K562 (cell line): ENCODE results near the gene STAMBPL1. TPM values are rescaled to one million over a fixed set of nuclear protein-coding genes. Genes with fewer than 3 reads are reported as not detected.

ENCODE experiments used
- BRCA1 ChIP-seq, 2 experiments: fragments of 450-650 bp in 1 of 2; sonication (generic) in 1 of 2; formaldehyde crosslinking in 1 of 2; IDR thresholded peaks; 2 replicates each; pipeline versions ENCODE4 v1.5.0 to v1.6.1; 2017 to 2020; ENCODE audit warnings: mild to moderate bottlenecking in 1 of 2, missing genetic modification reagents in 1 of 2
- CEBPZ ChIP-seq: fragments of 150-350 bp; IDR thresholded peaks from 2 replicates; pipeline ENCODE4 v1.6.1; 2014; ENCODE audit warnings: low read depth, mild to moderate bottlenecking, low read length, borderline replicate concordance
- FOXA3 ChIP-seq, 2 experiments: fragments of 450-650 bp in 1 of 2; sonication (generic) in 1 of 2; formaldehyde crosslinking; IDR thresholded peaks in 1 of 2; conservative IDR thresholded peaks in 1 of 2; 2 replicates each; pipeline versions ENCODE4 v1.4.0 to v1.8.0; 2020 to 2022; ENCODE audit warnings: mild to moderate bottlenecking in 2 of 2, missing genetic modification reagents in 1 of 2
- KLF1 ChIP-seq: fragments of 450-650 bp; IDR thresholded peaks from 2 replicates; pipeline ENCODE4 v1.6.1; 2016; ENCODE audit warnings: missing genetic modification characterization, missing compliant biosample characterization
- KLF10 ChIP-seq: fragments of 250-450 bp; sonication (Bioruptor Pico); IDR thresholded peaks from 2 replicates; pipeline ENCODE4 v1.6.1; 2021; ENCODE audit warnings: matching md5 sums
- MAX ChIP-seq: sonication (generic); formaldehyde crosslinking; IDR thresholded peaks from 2 replicates; pipeline ENCODE4 v1.9.0; 2022; ENCODE audit warnings: mild to moderate bottlenecking, missing genetic modification reagents
- ZFP30 ChIP-seq: fragments of 250-450 bp; sonication (Bioruptor Pico); IDR thresholded peaks from 2 replicates; pipeline ENCODE4 v1.8.0; 2022; ENCODE audit warnings: moderate library complexity, mild to moderate bottlenecking, inconsistent platforms, borderline replicate concordance
- polyA plus RNA-seq, 8 experiments: library from polyadenylated mRNA; depleted of rRNA in 4 of 8; stranded (reverse) in 5 of 8; unstranded in 3 of 8; fragments of >200 nt; fragmentation: Nextera tagmentation in 2 of 8; fragmentation: Illumina TruSeq in 1 of 8; extraction: Ambion mirVana in 2 of 8; extraction: Trizol in 1 of 8; gene quantifications; 2 replicates each; pipeline versions ENCODE4 v1.2.1 to v1.2.3, GENCODE V29; 2011 to 2014; ENCODE audit warnings: inconsistent platforms in 1 of 8, missing spikeins in 1 of 8
- total RNA-seq, 7 experiments: library from RNA; depleted of rRNA in 6 of 7; stranded (reverse); fragments of >200 nt in 6 of 7; fragmentation: Illumina TruSeq in 2 of 7; extraction: Trizol in 2 of 7; gene quantifications; 2 replicates each; pipeline versions ENCODE4 v1.2.1 to v1.2.3, GENCODE V29; 2011 to 2021; ENCODE audit warnings: low replicate concordance in 1 of 7
- TF ChIP-seq, protein P1 (sequence below): fragments of 150-350 bp; conservative IDR thresholded peaks from 2 replicates; pipeline ENCODE4 v1.6.1; 2014; ENCODE audit warnings: low read length
- TF ChIP-seq, protein P2 (sequence below): fragments of 450-650 bp; IDR thresholded peaks from 2 replicates; pipeline ENCODE4 v1.6.1; 2016

Gene STAMBPL1
- total and polyA plus RNA-seq, 9 of the 15 experiments (the other 6 are each of a cell fraction or from before 2014, with no cell fraction given) = 0.09 TPM; not detected in 8

DNA sequence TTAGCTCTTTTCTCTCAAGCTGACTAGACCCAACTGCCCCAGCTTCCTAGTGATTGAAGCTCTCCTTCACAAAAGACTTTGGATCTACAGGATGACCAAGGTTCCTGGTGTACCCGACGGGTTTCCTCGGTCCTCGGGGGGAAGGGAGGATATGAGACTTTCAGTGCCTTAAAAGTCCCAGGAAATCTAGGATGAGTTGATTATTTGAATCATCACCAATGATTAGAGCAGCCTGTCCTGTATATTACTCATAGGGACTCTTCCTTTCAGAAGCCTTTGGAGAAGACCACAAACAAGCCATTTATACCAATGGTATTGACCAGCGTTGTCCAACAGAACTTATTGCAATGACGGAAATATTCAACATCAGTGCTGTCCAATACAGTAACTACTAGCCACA is 78.7 kb downstream of the STAMBPL1 start (continued):
- TF ChIP-seq, protein P1, sequence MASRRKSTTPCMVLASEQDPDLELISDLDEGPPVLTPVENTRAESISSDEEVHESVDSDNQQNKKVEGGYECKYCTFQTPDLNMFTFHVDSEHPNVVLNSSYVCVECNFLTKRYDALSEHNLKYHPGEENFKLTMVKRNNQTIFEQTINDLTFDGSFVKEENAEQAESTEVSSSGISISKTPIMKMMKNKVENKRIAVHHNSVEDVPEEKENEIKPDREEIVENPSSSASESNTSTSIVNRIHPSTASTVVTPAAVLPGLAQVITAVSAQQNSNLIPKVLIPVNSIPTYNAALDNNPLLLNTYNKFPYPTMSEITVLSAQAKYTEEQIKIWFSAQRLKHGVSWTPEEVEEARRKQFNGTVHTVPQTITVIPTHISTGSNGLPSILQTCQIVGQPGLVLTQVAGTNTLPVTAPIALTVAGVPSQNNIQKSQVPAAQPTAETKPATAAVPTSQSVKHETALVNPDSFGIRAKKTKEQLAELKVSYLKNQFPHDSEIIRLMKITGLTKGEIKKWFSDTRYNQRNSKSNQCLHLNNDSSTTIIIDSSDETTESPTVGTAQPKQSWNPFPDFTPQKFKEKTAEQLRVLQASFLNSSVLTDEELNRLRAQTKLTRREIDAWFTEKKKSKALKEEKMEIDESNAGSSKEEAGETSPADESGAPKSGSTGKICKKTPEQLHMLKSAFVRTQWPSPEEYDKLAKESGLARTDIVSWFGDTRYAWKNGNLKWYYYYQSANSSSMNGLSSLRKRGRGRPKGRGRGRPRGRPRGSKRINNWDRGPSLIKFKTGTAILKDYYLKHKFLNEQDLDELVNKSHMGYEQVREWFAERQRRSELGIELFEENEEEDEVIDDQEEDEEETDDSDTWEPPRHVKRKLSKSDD = no peak
- no peak for TF ChIP-seq KLF10 (CRISPR knock-in tag)
- TF ChIP-seq FOXA3 (CRISPR knock-in tag; conservative IDR thresholded peaks at IDR 0.05 in 1 of 2, IDR thresholded peaks at IDR 0.05 in 1 of 2) = no peak
- TF ChIP-seq MAX (CRISPR knock-in tag) = no peak
- TF ChIP-seq ZFP30 (CRISPR knock-in tag) = no peak
- TF ChIP-seq BRCA1 (IDR thresholded peaks at IDR 0.05) = no peak
- TF ChIP-seq BRCA1 (CRISPR knock-in tag; IDR thresholded peaks at IDR 0.05) = no peak
- no peak for TF ChIP-seq KLF1 (tag)
- TF ChIP-seq, protein P2, sequence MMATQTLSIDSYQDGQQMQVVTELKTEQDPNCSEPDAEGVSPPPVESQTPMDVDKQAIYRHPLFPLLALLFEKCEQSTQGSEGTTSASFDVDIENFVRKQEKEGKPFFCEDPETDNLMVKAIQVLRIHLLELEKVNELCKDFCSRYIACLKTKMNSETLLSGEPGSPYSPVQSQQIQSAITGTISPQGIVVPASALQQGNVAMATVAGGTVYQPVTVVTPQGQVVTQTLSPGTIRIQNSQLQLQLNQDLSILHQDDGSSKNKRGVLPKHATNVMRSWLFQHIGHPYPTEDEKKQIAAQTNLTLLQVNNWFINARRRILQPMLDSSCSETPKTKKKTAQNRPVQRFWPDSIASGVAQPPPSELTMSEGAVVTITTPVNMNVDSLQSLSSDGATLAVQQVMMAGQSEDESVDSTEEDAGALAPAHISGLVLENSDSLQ = no peak
- no peak for TF ChIP-seq CEBPZ
